ENCODE results near the gene COPZ1. TPM values are rescaled to one million over a fixed set of nuclear protein-coding genes. Genes with fewer than 3 reads are reported as not detected.

The COPZ1 gene
- total RNA-seq = 136 and 139 TPM in 2 replicates

- intact Hi-C loops (cut with micrococcal nuclease) = loop anchor here (1.0 kb wide), 3 partner anchors 31 to 45 kb away; partner anchors contain the start of genes CBX5 and HNRNPA1
Observed at GRCh38 chr12:54324617-54325441, at the start of gene COPZ1. COPZ1 (plus strand) TSS chr12:54325131; CDS start chr12:54325164, 33 bp downstream.

GRCh38 chr12:54276368-54276767 lies 48.6 kb upstream of the COPZ1 start:
- intact Hi-C loops (cut with micrococcal nuclease) = no loop called here

GRCh38 chr12:54277823-54278276 lies 47.1 kb upstream of the COPZ1 start:
- intact Hi-C loops (cut with micrococcal nuclease) = no loop called here

- intact Hi-C loops (cut with micrococcal nuclease) = no loop called here
Observed at GRCh38 chr12:54279227-54279631, 45.7 kb upstream of the COPZ1 start.

- intact Hi-C loops (cut with micrococcal nuclease) = loop anchor here (1.0 to 5.0 kb wide), 5 partner anchors 45 to 217 kb away; partner anchors contain the start of genes COPZ1 and NCKAP1L
Observed at GRCh38 chr12:54279632-54280467, 45.1 kb upstream of the COPZ1 start, which contains the start of gene CBX5. CBX5 (minus strand) TSS chr12:54280122; CDS start chr12:54257650, 22,472 bp downstream.

GRCh38 chr12:54280468-54281260 lies 44.3 kb upstream of the COPZ1 start, which contains the start of gene HNRNPA1:
HNRNPA1 (plus strand) TSS chr12:54280726; CDS start chr12:54280808, 82 bp downstream.
- intact Hi-C loops (cut with micrococcal nuclease) = loop anchor here (1.0 to 5.0 kb wide), 5 partner anchors 45 to 217 kb away; partner anchors contain the start of genes COPZ1 and NCKAP1L

- intact Hi-C loops (cut with micrococcal nuclease) = loop anchor here (2.0 to 5.0 kb wide), 3 partner anchors 66 to 216 kb away; partner anchors contain the start of gene NCKAP1L
Observed at GRCh38 chr12:54281261-54281638, 43.7 kb upstream of the COPZ1 start.

- intact Hi-C loops (cut with micrococcal nuclease) = loop anchor here (2.0 to 5.0 kb wide), 3 partner anchors 67 to 216 kb away; partner anchors contain the start of gene NCKAP1L
Observed at GRCh38 chr12:54281694-54282093, 43.2 kb upstream of the COPZ1 start.

GRCh38 chr12:54282949-54283593 lies 41.9 kb upstream of the COPZ1 start:
- intact Hi-C loops (cut with micrococcal nuclease) = loop anchor here (5.0 kb wide), 1 partner anchor 214 kb away; the partner anchor contains the start of gene NCKAP1L

- intact Hi-C loops (cut with micrococcal nuclease) = loop anchor here (5.0 kb wide), 1 partner anchor 213 kb away; the partner anchor contains the start of gene NCKAP1L
Observed at GRCh38 chr12:54284070-54284780, 40.7 kb upstream of the COPZ1 start.

GRCh38 chr12:54285150-54286041 lies 39.5 kb upstream of the COPZ1 start:
- intact Hi-C loops (cut with micrococcal nuclease) = no loop called here

GRCh38 chr12:54286042-54287030 lies 38.6 kb upstream of the COPZ1 start:
- intact Hi-C loops (cut with micrococcal nuclease) = no loop called here

GRCh38 chr12:54287261-54288157 lies 37.4 kb upstream of the COPZ1 start:
- intact Hi-C loops (cut with micrococcal nuclease) = no loop called here

- intact Hi-C loops (cut with micrococcal nuclease) = no loop called here
Observed at GRCh38 chr12:54292083-54292930, 32.6 kb upstream of the COPZ1 start.

- intact Hi-C loops (cut with micrococcal nuclease) = no loop called here
Observed at GRCh38 chr12:54292931-54293241, 32.0 kb upstream of the COPZ1 start.

Data from T-helper 2 cell treated with Interferon-gamma antibody and Interleukin-4, amounts not matched to agents 100 ng/mL and 5 ng/mL, for 36 hours (primary cell).